H1 (cell line): ENCODE results near the gene CORO1C. TPM values are rescaled to one million over a fixed set of nuclear protein-coding genes. Genes with fewer than 3 reads are reported as not detected.
A peak's percentile ranks its signal among the peaks of the same experiment; 100 is the strongest.

Source experiments
- CTCF ChIA-PET: fragments of 300-600 bp; sonication (Branson Sonifier 250); formaldehyde crosslinking; loops from one replicate; lab custom pipeline; 2021; ENCODE audit not compliant: partially characterized antibody; lab: Charles Lee
- POLR2A ChIA-PET: fragments of 300-600 bp; sonication (Branson Sonifier 250); formaldehyde crosslinking; loops from one replicate; lab custom pipeline; 2021; ENCODE audit warnings: inconsistent platforms; ENCODE audit not compliant: partially characterized antibody; lab: Charles Lee
- DNase-seq, 2 experiments: peaks; one replicate each; pipeline versions ENCODE4 v3.0.0 to v3.0.0-alpha.2; 2010 to 2022; ENCODE audit warnings: low spot score in 2 of 2, low read depth in 1 of 2, mixed read lengths in 1 of 2
- FAIRE-seq: peaks from 2 replicates; lab custom pipeline; 2011; peaks lifted over from hg19 to GRCh38; lab: Jason Lieb, UNC
- H2AFZ ChIP-seq: 2 replicates; pipeline ENCODE4 v1.8.1; 2012; ENCODE audit warnings: low read length, inconsistent platforms
- H2AK5ac ChIP-seq: 2 replicates; pipeline ENCODE4 v1.6.1; 2013; ENCODE audit warnings: low read depth, low read length
- H2BK120ac ChIP-seq: replicated peaks from 2 replicates; pipeline ENCODE3; 2013; ENCODE audit warnings: low read depth, low read length, inconsistent platforms
- H2BK12ac ChIP-seq: 2 replicates; pipeline ENCODE4 v1.6.1; 2013; ENCODE audit warnings: low read depth, low read length
- H2BK15ac ChIP-seq: 2 replicates; pipeline ENCODE4 v1.6.1; 2013; ENCODE audit warnings: low read length
- H2BK20ac ChIP-seq: 2 replicates; pipeline ENCODE4 v1.6.1; 2013; ENCODE audit warnings: low read length
- H2BK5ac ChIP-seq: 2 replicates; pipeline ENCODE4 v1.6.1; 2013; ENCODE audit warnings: low read depth, low read length
- H3K14ac ChIP-seq: 2 replicates; pipeline ENCODE4 v1.6.1; 2013; ENCODE audit warnings: inconsistent platforms; ENCODE audit not compliant: insufficient read length
- H3K18ac ChIP-seq: 2 replicates; pipeline ENCODE4 v1.6.1; 2013; ENCODE audit warnings: low read length; ENCODE audit errors: extremely low read depth
- H3K23ac ChIP-seq: 2 replicates; pipeline ENCODE4 v1.6.1; 2013; ENCODE audit warnings: inconsistent platforms; ENCODE audit not compliant: insufficient read length
- H3K23me2 ChIP-seq: 2 replicates; pipeline ENCODE4 v1.6.1; 2013; ENCODE audit warnings: low read depth, low read length
- H3K27ac ChIP-seq: 2 replicates; pipeline ENCODE4 v1.6.1; 2011; ENCODE audit warnings: low read depth, low read length, inconsistent platforms
- H3K27me3 ChIP-seq, 4 experiments: replicated peaks in 1 of 4; 1 replicate in 1 of 4; 2 replicates in 3 of 4; pipeline versions ENCODE4 v1.6.1 to v1.8.1; 2011 to 2013; ENCODE audit warnings: low read length in 3 of 4, mild to moderate bottlenecking in 3 of 4, inconsistent platforms in 2 of 4, mixed read lengths in 2 of 4, moderate library complexity in 1 of 4; ENCODE audit not compliant: control insufficient read depth in 3 of 4, insufficient read depth in 3 of 4; ENCODE audit errors: extremely low read depth in 1 of 4
- H3K36me3 ChIP-seq, 4 experiments: 2 replicates each; pipeline versions ENCODE4 v1.6.1 to v1.8.1; 2011 to 2013; ENCODE audit warnings: mild to moderate bottlenecking in 4 of 4, low read length in 3 of 4, moderate library complexity in 2 of 4, control low read depth in 1 of 4, inconsistent platforms in 1 of 4; ENCODE audit not compliant: insufficient read depth in 4 of 4, control insufficient read depth in 2 of 4
- H3K4ac ChIP-seq: replicated peaks from 2 replicates; pipeline ENCODE3; 2013; ENCODE audit warnings: low read length, low read depth, mixed read lengths, inconsistent platforms; ENCODE audit not compliant: insufficient read length
- H3K4me1 ChIP-seq, 4 experiments: replicated peaks in 1 of 4; 1 replicate in 1 of 4; 2 replicates in 3 of 4; pipeline versions ENCODE4 v1.6.1 to v1.8.1; 2011 to 2013; ENCODE audit warnings: low read length in 3 of 4, inconsistent platforms in 2 of 4, mixed read lengths in 1 of 4; ENCODE audit not compliant: insufficient read depth in 4 of 4, control insufficient read depth in 3 of 4
- H3K4me2 ChIP-seq, 2 experiments: 2 replicates each; pipeline versions ENCODE4 v1.6.1 to v1.8.1; 2011 to 2013; ENCODE audit warnings: low read depth in 2 of 2, low read length in 2 of 2, control low read depth in 1 of 2, inconsistent platforms in 1 of 2, mild to moderate bottlenecking in 1 of 2; ENCODE audit not compliant: insufficient read depth in 1 of 2
- H3K4me3 ChIP-seq, 4 experiments: fragments of 200-600, 300-600 bp in 1 of 4; sonication (generic), shearing (Covaris generic), sonication (Bioruptor Twin) in 1 of 4; 2 replicates each; pipeline versions ENCODE4 v1.5.1 to v1.8.1; 2011 to 2016; ENCODE audit warnings: low read length in 4 of 4, low read depth in 3 of 4, control low read depth in 2 of 4, inconsistent platforms in 2 of 4, mild to moderate bottlenecking in 2 of 4, mixed read lengths in 1 of 4, moderate library complexity in 1 of 4; ENCODE audit not compliant: insufficient read depth in 2 of 4; ENCODE audit errors: extremely low read depth in 1 of 4
- H3K56ac ChIP-seq: replicated peaks from 2 replicates; pipeline ENCODE3; 2013; ENCODE audit warnings: low read depth, mild to moderate bottlenecking, mixed read lengths, low read length, inconsistent platforms; ENCODE audit not compliant: insufficient read length
- H3K79me1 ChIP-seq: 2 replicates; pipeline ENCODE4 v1.6.1; 2013; ENCODE audit warnings: low read depth, low read length, control low read depth
- H3K79me2 ChIP-seq, 2 experiments: 2 replicates each; pipeline versions ENCODE4 v1.6.1 to v1.8.1; 2012 to 2013; ENCODE audit warnings: low read length in 2 of 2, mild to moderate bottlenecking in 2 of 2, inconsistent platforms in 1 of 2; ENCODE audit not compliant: insufficient read depth in 2 of 2, control insufficient read depth in 1 of 2
- H3K9ac ChIP-seq, 4 experiments: replicated peaks in 1 of 4; 1 replicate in 1 of 4; 2 replicates in 3 of 4; pipeline versions ENCODE4 v1.6.1 to v1.8.1; 2011 to 2013; ENCODE audit warnings: low read depth in 3 of 4, low read length in 3 of 4, control low read depth in 2 of 4, mild to moderate bottlenecking in 2 of 4, moderate library complexity in 2 of 4, inconsistent platforms in 1 of 4; ENCODE audit errors: extremely low read depth in 1 of 4
- H3K9me3 ChIP-seq, 2 experiments: 2 replicates each; pipeline versions ENCODE4 v1.6.1 to v1.8.1; 2012 to 2013; ENCODE audit warnings: mild to moderate bottlenecking in 2 of 2, moderate library complexity in 2 of 2, control low read depth in 1 of 2, inconsistent platforms in 1 of 2, low read depth in 1 of 2, low read length in 1 of 2, mixed read lengths in 1 of 2; ENCODE audit not compliant: insufficient read depth in 2 of 2
- H4K20me1 ChIP-seq, 2 experiments: replicated peaks in 1 of 2; 2 replicates each; pipeline versions ENCODE3 to v1.8.1; 2011 to 2013; ENCODE audit warnings: inconsistent platforms in 2 of 2, low read length in 2 of 2, mild to moderate bottlenecking in 1 of 2; ENCODE audit not compliant: insufficient read depth in 2 of 2, control insufficient read depth in 1 of 2
- H4K5ac ChIP-seq: 2 replicates; pipeline ENCODE4 v1.6.1; 2013; ENCODE audit warnings: low read length, low read depth, mixed read lengths, inconsistent platforms; ENCODE audit not compliant: insufficient read length
- H4K8ac ChIP-seq: 2 replicates; pipeline ENCODE4 v1.8.0; 2013; ENCODE audit warnings: mild to moderate bottlenecking, moderate library complexity, low read length, inconsistent platforms; ENCODE audit not compliant: insufficient read depth; ENCODE audit errors: extremely low read depth
- H4K91ac ChIP-seq: replicated peaks from 2 replicates; pipeline ENCODE3; 2013; ENCODE audit warnings: low read length, mixed read lengths, inconsistent platforms; ENCODE audit not compliant: insufficient read length
- ASH2L ChIP-seq: fragments of 200-600, 300-600 bp; sonication (generic); IDR thresholded peaks from one replicate; pipeline ENCODE4 v1.7.1; 2017; ENCODE audit warnings: low read length
- BACH1 ChIP-seq: IDR thresholded peaks from 2 replicates; pipeline ENCODE4 v1.6.1; 2012; ENCODE audit warnings: low read length, improper control_type of control experiment
- BRCA1 ChIP-seq: IDR thresholded peaks from 2 replicates; pipeline ENCODE4 v1.6.1; 2012; ENCODE audit warnings: low read depth, low read length, improper control_type of control experiment
- CHD1 ChIP-seq: IDR thresholded peaks from 2 replicates; pipeline ENCODE4 v1.6.1; 2012; ENCODE audit warnings: low read depth, low read length, improper control_type of control experiment
- CTBP2 ChIP-seq: IDR thresholded peaks from 2 replicates; pipeline ENCODE4 v1.7.0; 2011; ENCODE audit warnings: borderline replicate concordance, mild to moderate bottlenecking, moderate library complexity, mixed read lengths, low read length; ENCODE audit not compliant: insufficient read depth, insufficient read length
- HDAC6 ChIP-seq: IDR thresholded peaks from one replicate; pipeline ENCODE4 v1.7.1; 2012; ENCODE audit warnings: low read depth, mild to moderate bottlenecking, inconsistent platforms, low read length, moderate library complexity
- POLR2AphosphoS5 ChIP-seq: IDR thresholded peaks from 2 replicates; pipeline ENCODE4 v1.6.1; 2011; ENCODE audit warnings: low read depth, low read length
- RFX5 ChIP-seq: IDR thresholded peaks from 2 replicates; pipeline ENCODE4 v1.6.1; 2011; ENCODE audit warnings: low read depth, low read length, improper control_type of control experiment, borderline replicate concordance
- TBP ChIP-seq: IDR thresholded peaks from 2 replicates; pipeline ENCODE4 v1.6.1; 2011; ENCODE audit warnings: low read depth, low read length, improper control_type of control experiment
- TCF12 ChIP-seq: IDR thresholded peaks from 2 replicates; pipeline ENCODE4 v1.6.1; 2011; ENCODE audit warnings: low read depth, mild to moderate bottlenecking, low read length
- WGBS, 2 experiments: shearing (Covaris generic) in 1 of 2; methylation state at CpG; one replicate each; pipeline versions ENCODE4 v1.1.6 to v1.1.7; 2013 to 2015; ENCODE audit warnings: low lambda C conversion rate in 2 of 2, mixed read lengths in 2 of 2, inconsistent platforms in 1 of 2, low coverage in 1 of 2, missing lambda C conversion rate in 1 of 2; ENCODE audit not compliant: insufficient replicate concordance in 2 of 2, insufficient coverage in 1 of 2, insufficient read length in 1 of 2; ENCODE audit errors: extremely low coverage in 1 of 2, missing lambda C conversion rate in 1 of 2; 5-methylcytosine and 5-hydroxymethylcytosine counted together
- polyA plus RNA-seq, 7 experiments: library from polyadenylated mRNA; depleted of rRNA in 3 of 7; stranded (reverse) in 5 of 7; unstranded in 2 of 7; fragments of >200 nt in 5 of 7; fragments of 200-250 nt in 2 of 7; gene quantifications; 1 replicate in 5 of 7; 2 replicates in 1 of 7; 4 replicates in 1 of 7; pipeline versions ENCODE4 v1.2.1 to v1.2.3, GENCODE V29; 2011 to 2013; ENCODE audit warnings: missing spikeins in 2 of 7, mixed read lengths in 2 of 7
- total RNA-seq: library from RNA; stranded (reverse); fragmentation: NEBNext Ultra II Directional; extraction: Animal tissue kit (Norgen Biotek cat#: 25700); gene quantifications from 2 replicates; pipeline ENCODE4 v1.2.1, GENCODE V29; 2021

Gene CORO1C
- total and polyA plus RNA-seq, 2 of the 8 experiments (the other 6 are each of a cell fraction or from before 2014, with no cell fraction given): 72.7 to 120 TPM

DNA sequence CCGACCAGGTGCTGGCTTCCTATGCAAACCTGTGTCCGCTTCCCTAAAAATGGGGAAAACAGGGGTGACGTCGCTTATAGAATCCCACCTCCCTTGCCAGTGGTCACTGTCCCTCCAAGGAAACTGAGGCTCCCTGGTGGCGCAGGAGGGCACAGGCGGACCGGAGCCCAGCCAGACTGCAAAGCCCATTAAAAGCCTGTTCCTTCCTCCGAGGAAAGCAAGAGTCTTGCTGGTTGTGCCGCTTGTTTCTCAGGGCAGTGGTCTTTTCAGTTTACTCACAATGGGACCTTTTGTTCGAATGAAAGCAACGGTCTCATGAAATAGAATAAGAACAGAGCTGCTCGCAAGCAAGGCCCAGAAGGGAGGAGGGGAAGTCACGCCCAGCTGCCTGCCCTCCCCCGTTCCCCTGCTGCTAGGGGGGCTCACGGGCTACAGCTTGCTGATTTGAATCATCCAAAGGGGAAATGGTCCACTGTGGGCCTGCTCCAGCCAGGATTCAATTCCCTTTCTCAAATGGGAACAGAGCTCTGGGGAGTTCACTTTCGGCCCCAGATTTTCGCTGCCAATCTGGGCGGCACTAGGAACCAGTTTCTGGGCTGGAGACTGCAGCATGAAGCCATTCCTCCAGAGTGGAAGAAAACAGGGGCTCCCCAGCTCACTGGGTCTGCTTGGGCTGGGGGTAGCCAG, 93.0 kb downstream of the CORO1C start:
- H3K14ac ChIP-seq: no peak overlapping the region
- TF ChIP-seq TBP (peak; percentile 59), POLR2AphosphoS5 (no peak), RFX5 (no peak), ASH2L (peak; percentile 82), BACH1 (no peak), BRCA1 (no peak), CHD1 (no peak), HDAC6 (no peak), CTBP2 (no peak), TCF12 (no peak)

More for the DNA sequence above, 93.0 kb downstream of the CORO1C start:
- 24% methylated on average over 18 of the region's 18 CpGs; no CpG with 5 or more reads in 1 of the 2 experiments for WGBS, 2 experiments
- ChIA-PET CTCF (interaction anchor here (0.5 to 10.0 kb wide), 12 partner anchors 8 to 1848 kb away, joined by 3 to 90 read pairs (median 4); partner anchors contain the start of gene ISCU), POLR2A (interaction anchor here (0.7 to 2.5 kb wide), 13 partner anchors 10 to 78 kb away, joined by 3 to 10 read pairs (median 4); partner anchors contain the start of genes ISCU and SART3)
- Histone ChIP-seq H3K79me1 (no peaks in the 10 kb centered on the region), H3K56ac (peak overlapping the region; percentile 20), H3K23me2 (no peaks in the 10 kb centered on the region), H2AFZ (no peak overlapping the region), H2BK5ac (peak overlapping the region; percentile 84), H2AK5ac (peak overlapping the region; percentile 67; the same call in 1 of the 2 replicates), H3K4me1 (peaks cover 18 to 45% (median 25%) of the 10 kb centered on the region in 4 experiments), H2BK15ac (peak overlapping the region; percentile 95), H4K20me1 (no peaks in the 10 kb centered on the region), H4K8ac (peak overlapping the region; percentile 16; the same call in 1 of the 2 replicates), H3K27ac (peak overlapping the region; percentile 65), H4K91ac (peak overlapping the region; percentile 88), H3K9ac (peak overlapping the region in 2 of 4 experiments; percentile 20 to 25; a peak in 2 of 7 replicates), H3K79me2 (no peaks in the 10 kb centered on the region), H3K18ac (peak overlapping the region; percentile 93), H3K4me2 (peak overlapping the region; percentile 31 to 57), H3K9me3 (no peaks in the 10 kb centered on the region), H3K4ac (no peak overlapping the region), H3K4me3 (peak overlapping the region in 3 of 4 experiments; percentile 10 to 33 (median 32); a peak in 5 of 8 replicates), H3K27me3 (no peaks in the 10 kb centered on the region), H2BK20ac (peak overlapping the region; percentile 97), H2BK12ac (peak overlapping the region; percentile 51), H3K23ac (no peak overlapping the region), H4K5ac (peak overlapping the region; percentile 44), H2BK120ac (peak overlapping the region; percentile 44), H3K36me3 (no peaks in the 10 kb centered on the region)
- no peak for FAIRE-seq
- peak in 1 of 2 experiments; percentile 51 for DNase-seq
